ENCODE measurements around the gene NECAB3.
A peak's percentile ranks its signal among the peaks of the same experiment; 100 is the strongest.

The NECAB3 gene

GRCh38 chr20:33663161-33664084, 10.8 kb downstream of the NECAB3 start:
- DNase-seq = peak; percentile 25

DNA sequence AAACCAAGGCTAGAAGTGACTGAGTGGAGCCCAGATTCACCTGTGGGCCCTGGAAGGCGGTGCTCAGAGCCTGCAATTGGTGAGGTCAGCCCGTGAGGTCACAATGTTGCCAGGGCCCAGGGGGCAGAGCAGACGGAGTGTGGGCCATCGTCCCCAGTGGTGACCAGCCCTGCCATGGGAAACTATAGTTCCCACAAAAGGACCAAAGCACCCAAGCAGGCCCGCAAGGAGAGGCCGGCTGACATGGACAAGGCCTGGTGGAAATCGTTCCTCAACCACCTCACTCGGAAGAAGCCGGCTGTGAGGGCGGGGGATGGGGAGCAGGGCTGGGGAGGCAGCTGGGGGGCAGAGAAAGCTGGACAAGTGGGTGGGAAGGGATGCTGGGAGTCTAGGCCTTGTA, 12.1 kb downstream of the NECAB3 start, which contains the start of gene C20orf144:
TSS of gene C20orf144 (plus strand) at position 156 of the 400 bp plus-strand sequence. CDS start at position 175, 19 bp downstream.
- no peak for DNase-seq

DNA sequence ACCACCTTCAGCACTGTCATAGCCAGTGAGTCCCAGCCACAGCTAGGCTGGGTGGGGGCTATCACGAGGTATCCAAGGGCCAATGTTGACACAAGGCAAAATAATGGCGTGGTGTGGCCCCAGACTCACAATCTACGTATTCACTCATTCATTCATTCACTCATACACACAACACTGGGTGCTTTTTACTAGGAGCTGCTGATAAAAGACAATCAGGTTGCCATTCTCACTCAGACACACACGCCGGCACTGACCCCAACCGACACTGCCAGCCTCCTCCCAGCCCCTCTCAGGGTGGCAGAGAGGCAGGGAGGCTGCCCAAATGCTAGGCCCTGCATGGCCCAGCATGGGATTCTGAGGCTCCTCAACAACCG, 13.6 kb downstream of the NECAB3 start:
- no peak for DNase-seq

DNA sequence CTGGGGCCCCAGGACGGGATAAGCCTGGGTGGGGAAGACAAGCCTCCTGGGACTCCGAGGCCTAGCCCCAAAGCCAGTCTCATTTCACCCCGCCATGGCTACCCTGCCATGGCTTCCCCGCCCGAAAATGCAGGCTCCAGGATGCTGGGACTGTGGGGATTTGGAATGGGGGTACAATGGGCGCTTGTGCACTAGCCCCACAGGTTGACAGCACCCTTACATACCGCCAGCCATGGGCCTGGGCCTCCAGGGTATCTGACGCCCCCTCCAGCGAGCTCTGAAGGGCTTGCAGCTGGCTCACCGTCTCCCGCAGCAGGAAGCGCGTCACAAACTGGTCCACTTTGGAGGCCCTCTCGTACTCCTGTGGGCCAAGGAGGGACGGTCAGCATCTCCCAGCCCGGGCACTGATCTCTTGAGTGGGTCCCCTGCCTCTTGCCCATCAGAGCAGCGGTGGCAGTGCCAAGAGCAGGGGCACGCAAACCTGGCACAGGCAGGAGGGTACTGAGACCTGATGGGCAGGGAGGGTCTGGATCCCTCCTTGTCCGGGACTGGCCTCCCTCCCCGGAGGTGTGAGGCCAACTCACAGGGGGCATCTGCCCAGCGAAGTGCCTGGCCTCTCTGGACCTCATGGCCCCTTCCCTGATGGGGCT, 14.1 kb downstream of the NECAB3 start:
- no peak for DNase-seq

DNA sequence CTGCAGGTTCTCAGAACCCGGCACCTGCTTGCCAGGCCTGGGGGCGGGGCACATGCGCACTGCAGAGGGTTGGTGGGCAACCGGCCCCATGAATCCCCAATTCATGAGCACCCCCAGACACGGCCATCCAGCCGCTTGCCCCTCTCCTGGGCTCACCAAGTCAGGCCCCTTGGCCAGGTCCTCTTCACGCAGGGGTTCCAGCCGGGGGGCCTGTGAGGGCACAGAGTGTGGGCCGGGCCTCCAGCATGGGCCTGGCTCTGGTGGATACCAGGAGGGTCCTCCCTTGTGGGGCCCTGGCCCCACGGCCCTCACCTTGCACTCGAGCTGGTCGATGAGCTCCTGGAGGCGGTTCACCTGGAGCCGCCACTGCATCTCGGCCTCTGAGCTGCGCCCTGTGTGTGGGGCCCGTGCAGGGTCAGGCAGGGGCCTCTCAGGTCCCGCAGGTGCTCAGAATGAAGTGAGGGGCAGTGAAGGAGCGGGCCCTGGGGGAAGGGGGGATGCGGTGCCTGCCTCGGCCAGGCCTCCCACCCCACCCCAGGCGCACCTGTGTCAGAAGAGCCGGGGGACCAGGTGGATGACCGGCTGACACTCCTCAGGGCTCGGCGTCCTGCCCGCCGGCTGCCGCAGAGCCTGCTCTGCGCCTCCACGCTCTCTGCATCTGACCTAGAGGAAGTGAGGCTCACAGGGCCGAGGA, 14.7 kb downstream of the NECAB3 start:
- no peak for DNase-seq

DNA sequence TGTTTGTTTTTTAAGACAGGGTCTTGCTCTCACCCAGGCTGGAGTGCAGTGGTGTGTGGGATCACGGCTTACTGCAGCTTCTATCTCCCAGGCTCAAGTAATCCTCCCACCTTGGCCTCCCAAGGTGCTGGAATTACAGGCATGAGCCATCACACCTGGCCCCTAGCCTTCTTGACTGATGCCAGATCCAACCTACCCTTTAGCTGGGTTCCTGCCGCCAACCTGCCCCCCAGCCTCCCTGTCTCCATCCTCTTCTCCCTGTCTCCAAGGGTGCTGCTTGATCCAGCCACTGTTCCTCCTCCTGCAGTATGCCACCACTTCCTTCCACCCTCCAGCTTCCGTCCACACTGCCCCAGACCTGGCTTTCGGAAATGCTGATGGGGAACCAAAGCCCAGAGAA, 15.3 kb downstream of the NECAB3 start:
- no peak for DNase-seq

- no peak for DNase-seq
Observed at GRCh38 chr20:33658510-33658909, 15.7 kb downstream of the NECAB3 start.

- no peak for DNase-seq
Observed at GRCh38 chr20:33657704-33658095, 16.5 kb downstream of the NECAB3 start.

- no peak for DNase-seq
Observed at GRCh38 chr20:33656783-33657703, 17.2 kb downstream of the NECAB3 start.

DNA sequence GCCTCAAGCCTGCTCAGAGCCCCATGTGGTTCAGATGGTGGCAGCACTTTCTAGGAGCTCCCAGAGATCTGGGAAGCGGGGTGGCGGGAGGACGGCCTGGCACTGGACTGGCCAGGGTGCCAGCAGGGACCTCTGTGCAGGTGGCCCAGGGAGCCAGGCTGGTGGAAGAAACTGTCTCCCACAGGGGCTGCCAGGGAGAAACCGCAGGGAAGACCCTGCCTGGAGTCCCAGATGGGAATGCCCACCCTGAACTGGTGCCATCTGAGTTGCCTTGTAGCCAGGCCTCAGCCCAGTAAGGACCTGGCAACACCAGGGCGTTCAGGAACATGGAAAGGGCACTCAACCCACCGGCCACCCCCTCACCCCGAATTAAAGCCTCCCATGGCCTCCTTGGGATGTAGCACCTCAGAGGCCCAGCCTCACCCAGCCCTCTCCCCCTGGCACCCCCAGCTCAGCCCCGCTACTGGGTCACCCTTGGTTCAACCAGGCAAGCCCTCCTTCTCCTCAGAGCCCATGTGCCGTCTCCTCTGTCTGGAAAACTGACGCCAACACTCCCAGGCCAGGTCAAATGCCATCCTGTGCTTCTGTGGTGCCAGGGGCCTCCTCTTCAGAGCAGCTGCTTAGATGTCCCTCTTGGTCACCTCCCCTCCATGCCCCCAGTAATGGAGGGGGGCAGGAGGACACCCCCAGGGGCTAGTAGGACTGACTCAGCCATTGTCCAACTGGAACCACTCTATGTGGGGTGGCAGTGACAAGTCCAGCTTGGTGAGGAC, 18.0 kb downstream of the NECAB3 start:
- DNase-seq = no peak

- no peak for DNase-seq
Observed at GRCh38 chr20:33655164-33655563, 19.1 kb downstream of the NECAB3 start.

GRCh38 chr20:33654680-33655161, 19.5 kb downstream of the NECAB3 start:
- no peak for DNase-seq

GRCh38 chr20:33653900-33654596, 20.2 kb downstream of the NECAB3 start:
- peak; percentile 34 for DNase-seq

- peak; percentile 51 for DNase-seq
Observed at GRCh38 chr20:33653218-33653899, 20.9 kb downstream of the NECAB3 start.

GRCh38 chr20:33651562-33652048, 22.6 kb downstream of the NECAB3 start:
- DNase-seq = no peak

GRCh38 chr20:33650753-33651561, 23.3 kb downstream of the NECAB3 start:
- DNase-seq = no peak

GRCh38 chr20:33650111-33650752, 24.0 kb downstream of the NECAB3 start:
- no peak for DNase-seq

DNA sequence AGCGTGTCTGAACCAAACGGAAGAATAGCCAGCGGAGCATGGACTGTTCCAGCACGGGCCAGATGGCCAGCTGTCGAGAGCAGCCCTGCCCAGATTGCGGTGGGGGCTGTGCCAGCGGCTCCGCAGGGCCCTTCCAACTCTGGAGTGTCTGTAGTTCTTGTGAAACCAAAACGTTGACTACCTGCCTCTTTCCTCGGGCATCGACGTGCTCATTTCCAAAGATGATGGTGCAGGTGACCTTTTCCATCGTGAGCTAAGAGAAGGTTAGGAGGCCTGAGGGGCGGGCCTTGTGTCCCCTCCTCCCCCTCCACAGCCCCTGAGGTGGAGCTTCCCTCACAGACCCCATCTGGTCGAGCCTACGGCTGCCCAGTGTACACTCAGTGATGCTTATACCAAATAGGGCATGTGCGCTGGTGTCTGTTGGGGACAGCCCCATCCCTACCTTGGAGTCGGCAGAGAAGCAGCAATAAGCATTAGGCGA, 25.0 kb downstream of the NECAB3 start:
- DNase-seq = no peak
